Measurements from ENCODE around the gene TNFSF13.
"Not testable (repeated sequence)": the region's sequence is repeated elsewhere in the genome, so short reads cannot be mapped to it uniquely, and the experiment has no call there.

Gene TNFSF13

GRCh38 chr17:7591596-7591995 is 33.0 kb downstream of the TNFSF13 start:
- no peak for DNase-seq (ENCODE audit: low read depth)

- DNase-seq (ENCODE audit: low read depth), result no peak
Observed at GRCh38 chr17:7592422-7593021, 34.0 kb downstream of the TNFSF13 start.

- no peak for DNase-seq (ENCODE audit: low read depth)
Observed at GRCh38 chr17:7593296-7593695, 34.7 kb downstream of the TNFSF13 start.

GRCh38 chr17:7597561-7597960 is 39.0 kb downstream of the TNFSF13 start:
- not testable (repeated sequence) for DNase-seq (ENCODE audit: low read depth)

GRCh38 chr17:7606280-7606679 is 47.7 kb downstream of the TNFSF13 start:
- no peak for DNase-seq (ENCODE audit: low read depth)

GRCh38 chr17:7610641-7611040 is 52.1 kb downstream of the TNFSF13 start:
- DNase-seq (ENCODE audit: low read depth), result no peak
